Hepatocyte (in vitro differentiated cells): ENCODE measurements around the gene REST. TPM values are rescaled to one million over a fixed set of nuclear protein-coding genes. Genes with fewer than 3 reads are reported as not detected.
A peak's percentile ranks its signal among the peaks of the same experiment; 100 is the strongest.

Experiments
- DNase-seq: peaks from one replicate; pipeline ENCODE4 v3.0.0-alpha.2; 2016; ENCODE audit warnings: low spot score
- H2AFZ ChIP-seq: fragments of 200-600 bp; sonication (generic); 2 replicates; pipeline ENCODE4 v1.6.0; 2016; ENCODE audit warnings: antibody characterized with exemption, mild to moderate bottlenecking
- H3K27ac ChIP-seq: fragments of 200-600 bp; sonication (generic); 2 replicates; pipeline ENCODE4 v1.5.1; 2016; ENCODE audit warnings: mild to moderate bottlenecking
- H3K27me3 ChIP-seq: fragments of 200-600 bp; sonication (generic); 2 replicates; pipeline ENCODE4 v1.6.1; 2016
- H3K36me3 ChIP-seq: fragments of 200-600 bp; sonication (generic); replicated peaks from 2 replicates; pipeline ENCODE4 v1.5.1; 2016; ENCODE audit warnings: low read depth; ENCODE audit not compliant: insufficient read depth
- H3K4me1 ChIP-seq: fragments of 200-600 bp; sonication (generic); 2 replicates; pipeline ENCODE4 v1.5.1; 2016; ENCODE audit warnings: mild to moderate bottlenecking, moderate library complexity; ENCODE audit not compliant: insufficient read depth
- H3K4me2 ChIP-seq: fragments of 200-600 bp; sonication (generic); 2 replicates; pipeline ENCODE4 v1.6.0; 2016
- H3K4me3 ChIP-seq: fragments of 200-600 bp; sonication (generic); 2 replicates; pipeline ENCODE4 v1.5.1; 2016; ENCODE audit warnings: mild to moderate bottlenecking
- H3K79me2 ChIP-seq: fragments of 200-600 bp; sonication (generic); 2 replicates; pipeline ENCODE4 v1.6.0; 2017; ENCODE audit warnings: mild to moderate bottlenecking
- H3K9me2 ChIP-seq: fragments of 200-600 bp; sonication (generic); replicated peaks from 2 replicates; pipeline ENCODE4 v1.6.0; 2017; ENCODE audit warnings: mild to moderate bottlenecking; ENCODE audit not compliant: insufficient read depth
- H3K9me3 ChIP-seq: fragments of 200-600 bp; sonication (generic); 2 replicates; pipeline ENCODE4 v1.5.1; 2016; ENCODE audit warnings: low read depth, mild to moderate bottlenecking
- H4K20me1 ChIP-seq: fragments of 200-600 bp; sonication (generic); 2 replicates; pipeline ENCODE4 v1.6.0; 2016; ENCODE audit warnings: mild to moderate bottlenecking; ENCODE audit not compliant: insufficient read depth, poor library complexity, severe bottlenecking
- CTCF ChIP-seq: fragments of 200-600 bp; sonication (generic); IDR thresholded peaks from 2 replicates; pipeline ENCODE4 v1.5.1; 2016; ENCODE audit warnings: antibody characterized with exemption, mild to moderate bottlenecking; ENCODE audit not compliant: poor library complexity
- EZH2 ChIP-seq: fragments of 200-600 bp; sonication (generic); IDR thresholded peaks from 2 replicates; pipeline ENCODE4 v1.6.1; 2016; ENCODE audit warnings: antibody characterized with exemption, mild to moderate bottlenecking, borderline replicate concordance
- EZH2phosphoT487 ChIP-seq: fragments of 200-600 bp; sonication (generic); IDR thresholded peaks from one replicate; pipeline ENCODE4 v1.6.1; 2018; ENCODE audit warnings: antibody characterized with exemption, mild to moderate bottlenecking, low read depth, moderate library complexity; ENCODE audit not compliant: unreplicated experiment, severe bottlenecking
- WGBS: methylation state at CpG from one replicate; pipeline ENCODE4 v1.1.6; 2016; ENCODE audit warnings: low lambda C conversion rate; ENCODE audit errors: missing lambda C conversion rate; 5-methylcytosine and 5-hydroxymethylcytosine counted together
- polyA plus RNA-seq: library from polyadenylated mRNA; unstranded; fragments of >200 nt; fragmentation: Nextera tagmentation; extraction: Ambion mirVana; gene quantifications from 2 replicates; pipeline ENCODE4 v1.2.1, GENCODE V29; 2016
- total RNA-seq: library from RNA; depleted of rRNA; stranded (reverse); fragments of >200 nt; gene quantifications from 2 replicates; pipeline ENCODE4 v1.2.3, GENCODE V29; 2014

Gene REST
- total RNA-seq = 47.5 and 50.5 TPM in 2 replicates
- polyA plus RNA-seq = 62.7 and 64.0 TPM in 2 replicates

- Histone ChIP-seq H3K4me3 (peak within 1 kb of the TSS; percentile 98), H3K27me3 (no peaks in the 10 kb centered on the region), H2AFZ (peak within 1 kb of the TSS; percentile 99), H3K36me3 (no peaks in the 10 kb centered on the region), H4K20me1 (peaks cover 27% of the 10 kb centered on the region), H3K79me2 (peaks cover 34% of the 10 kb centered on the region), H3K9me2 (no peaks in the 10 kb centered on the region), H3K4me2 (peak within 1 kb of the TSS; percentile 84), H3K9me3 (no peaks in the 10 kb centered on the region), H3K27ac (peak within 1 kb of the TSS; percentile 99), H3K4me1 (peaks cover 29% of the 10 kb centered on the region)
- TF ChIP-seq EZH2phosphoT487 (no peak), EZH2 (no peak), CTCF (no peak)
- 3% methylated on average over 23 of the region's 74 CpGs for WGBS
- peak; percentile 93 for DNase-seq
Observed at GRCh38 chr4:56907489-56908205, at the start of gene REST. Gene REST, plus strand, starts transcription at chr4:56907900. Its CDS starts 2,739 bp downstream, at chr4:56910639.

DNA sequence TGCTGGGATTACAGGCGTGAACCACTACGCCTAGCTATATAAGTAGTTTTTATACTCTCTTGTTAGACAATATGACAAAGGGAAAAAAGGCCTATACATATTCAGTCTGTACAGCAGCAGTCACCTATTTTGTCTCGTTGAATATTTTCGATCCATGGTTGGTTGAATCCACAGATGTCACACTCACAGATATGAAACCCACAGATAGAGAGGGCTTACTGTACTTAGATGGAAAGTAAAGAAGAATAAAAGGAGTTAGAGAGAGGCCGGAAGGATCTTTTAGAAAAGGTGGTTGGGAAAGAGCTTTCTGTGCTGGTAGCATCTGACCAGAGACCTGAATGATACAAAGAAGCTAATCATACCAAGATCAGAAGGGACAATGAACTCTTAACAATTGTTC is 47.9 kb upstream of the REST start:
- Histone ChIP-seq H4K20me1 (no peaks in the 10 kb centered on the region), H3K9me2 (no peaks in the 10 kb centered on the region), H3K36me3 (no peaks in the 10 kb centered on the region), H3K79me2 (no peaks in the 10 kb centered on the region), H3K27ac (no peak overlapping the region), H2AFZ (no peak overlapping the region), H3K9me3 (no peaks in the 10 kb centered on the region), H3K4me3 (no peak overlapping the region), H3K4me1 (no peaks in the 10 kb centered on the region), H3K27me3 (no peaks in the 10 kb centered on the region), H3K4me2 (no peak overlapping the region)
- DNase-seq = no peak
- WGBS = 80% methylated on average over 5 of the region's 5 CpGs
- TF ChIP-seq EZH2phosphoT487 = no peak
- TF ChIP-seq EZH2 = no peak
- no peak for TF ChIP-seq CTCF

DNA sequence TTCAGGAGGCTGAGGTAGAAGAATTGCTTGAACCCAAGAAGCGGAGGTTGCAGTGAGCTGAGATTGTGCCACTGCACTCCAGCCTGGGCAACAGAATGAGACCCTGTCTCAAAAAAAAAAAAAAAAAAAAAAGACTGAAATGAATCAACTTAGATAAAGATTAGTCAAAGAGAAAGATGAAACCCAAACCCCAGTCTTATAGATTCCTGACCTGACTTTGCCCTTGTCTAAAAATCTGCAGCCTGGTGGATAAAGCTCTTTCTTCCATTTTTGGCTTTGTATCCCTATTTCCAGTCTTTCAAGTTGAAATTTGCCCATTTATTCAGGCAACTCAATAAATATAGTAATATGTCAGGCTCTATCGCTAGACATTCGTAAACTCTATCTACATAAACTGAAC is 46.9 kb upstream of the REST start:
- H4K20me1 ChIP-seq = no peaks in the 10 kb centered on the region

More for the DNA sequence above, 46.9 kb upstream of the REST start:
- DNase-seq = no peak
- Histone ChIP-seq H3K36me3 (no peaks in the 10 kb centered on the region), H3K9me3 (no peaks in the 10 kb centered on the region), H3K27me3 (no peaks in the 10 kb centered on the region), H3K4me1 (no peaks in the 10 kb centered on the region), H2AFZ (no peak overlapping the region), H3K4me3 (no peak overlapping the region), H3K4me2 (no peak overlapping the region), H3K9me2 (no peaks in the 10 kb centered on the region), H3K27ac (no peak overlapping the region), H3K79me2 (no peaks in the 10 kb centered on the region)
- 96% methylated on average over 3 of the region's 3 CpGs for whole genome bisulfite sequencing
- no peak for TF ChIP-seq CTCF
- TF ChIP-seq EZH2 = no peak
- TF ChIP-seq EZH2phosphoT487 = no peak
